WERI-Rb-1 (cell line): ENCODE measurements around the gene SELENON.

Source experiments
- DNase-seq: peaks from one replicate; pipeline ENCODE4 v3.0.0-alpha.2; 2020
- H3K27ac ChIP-seq: fragments of 250-450 bp; sonication (Bioruptor Pico); 2 replicates; pipeline ENCODE4 v1.5.1; 2020; ENCODE audit warnings: mild to moderate bottlenecking, moderate library complexity
- H3K27me3 ChIP-seq: fragments of 250-450 bp; sonication (Bioruptor Pico); 2 replicates; pipeline ENCODE4 v1.5.1; 2021; ENCODE audit warnings: mild to moderate bottlenecking, low read depth, moderate library complexity; ENCODE audit not compliant: insufficient read depth, severe bottlenecking
- H3K36me3 ChIP-seq: fragments of 250-450 bp; sonication (Bioruptor Pico); 2 replicates; pipeline ENCODE4 v1.5.1; 2020; ENCODE audit warnings: mild to moderate bottlenecking, moderate library complexity
- H3K4me3 ChIP-seq: 2 replicates; pipeline ENCODE4 v1.5.1; 2011; ENCODE audit warnings: low read depth, mild to moderate bottlenecking, control low read depth, low read length
- H3K9me3 ChIP-seq: fragments of 250-450 bp; sonication (Bioruptor Pico); 2 replicates; pipeline ENCODE4 v1.5.1; 2021; ENCODE audit warnings: mild to moderate bottlenecking, moderate library complexity; ENCODE audit not compliant: severe bottlenecking
- TF ChIP-seq, protein P1 (sequence below): IDR thresholded peaks from 2 replicates; pipeline ENCODE4 v1.5.1; 2011; ENCODE audit warnings: low read depth, mild to moderate bottlenecking, control low read depth, inconsistent platforms, low read length

The SELENON gene

DNA sequence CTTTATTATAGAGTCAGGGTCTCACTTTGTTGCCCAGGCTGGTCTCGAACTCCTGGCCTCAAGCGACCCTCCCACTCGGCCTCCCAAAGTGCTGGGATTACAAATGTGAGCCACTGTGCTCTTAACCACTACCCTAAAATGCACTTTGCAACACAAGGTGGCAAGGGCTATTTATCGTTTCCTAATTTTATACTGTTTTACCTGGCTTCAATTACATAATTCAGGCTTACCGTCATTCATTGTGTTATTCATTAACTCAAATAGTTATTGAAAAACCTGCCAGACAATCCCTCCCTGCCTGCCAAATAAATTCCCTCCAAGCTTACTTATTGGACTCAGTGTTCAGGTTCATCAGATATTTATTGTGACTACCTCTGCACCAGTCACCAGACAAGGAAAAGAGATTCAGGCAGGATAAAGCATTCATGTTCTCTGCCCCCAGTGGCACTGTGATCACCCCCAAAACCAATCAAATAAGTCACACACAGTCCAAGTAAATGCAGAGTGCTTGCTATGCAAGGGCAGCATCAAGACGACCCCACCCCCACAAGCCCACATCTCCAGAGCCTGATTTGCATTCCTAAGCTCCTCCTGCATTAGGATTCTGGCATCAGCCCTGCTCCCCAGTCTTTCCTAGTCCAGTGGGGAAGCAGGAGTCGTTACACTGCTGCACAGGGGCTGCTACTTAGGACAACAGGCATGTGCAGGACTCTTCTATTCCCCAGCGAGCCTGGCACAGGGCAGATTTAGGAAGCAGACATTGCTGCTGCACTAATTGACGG lies 67.4 kb downstream of the SELENON start:
- Histone ChIP-seq H3K27me3 (no peaks in the 10 kb centered on the region), H3K9me3 (no peaks in the 10 kb centered on the region), H3K4me3 (no peak overlapping the region), H3K27ac (no peak overlapping the region), H3K36me3 (peaks cover 17% of the 10 kb centered on the region)
- TF ChIP-seq, protein P1, sequence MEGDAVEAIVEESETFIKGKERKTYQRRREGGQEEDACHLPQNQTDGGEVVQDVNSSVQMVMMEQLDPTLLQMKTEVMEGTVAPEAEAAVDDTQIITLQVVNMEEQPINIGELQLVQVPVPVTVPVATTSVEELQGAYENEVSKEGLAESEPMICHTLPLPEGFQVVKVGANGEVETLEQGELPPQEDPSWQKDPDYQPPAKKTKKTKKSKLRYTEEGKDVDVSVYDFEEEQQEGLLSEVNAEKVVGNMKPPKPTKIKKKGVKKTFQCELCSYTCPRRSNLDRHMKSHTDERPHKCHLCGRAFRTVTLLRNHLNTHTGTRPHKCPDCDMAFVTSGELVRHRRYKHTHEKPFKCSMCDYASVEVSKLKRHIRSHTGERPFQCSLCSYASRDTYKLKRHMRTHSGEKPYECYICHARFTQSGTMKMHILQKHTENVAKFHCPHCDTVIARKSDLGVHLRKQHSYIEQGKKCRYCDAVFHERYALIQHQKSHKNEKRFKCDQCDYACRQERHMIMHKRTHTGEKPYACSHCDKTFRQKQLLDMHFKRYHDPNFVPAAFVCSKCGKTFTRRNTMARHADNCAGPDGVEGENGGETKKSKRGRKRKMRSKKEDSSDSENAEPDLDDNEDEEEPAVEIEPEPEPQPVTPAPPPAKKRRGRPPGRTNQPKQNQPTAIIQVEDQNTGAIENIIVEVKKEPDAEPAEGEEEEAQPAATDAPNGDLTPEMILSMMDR = no peak
- no peak for DNase-seq
